GM21515 (cell line): ENCODE data around the gene LOC128125822.
A peak's percentile ranks its signal among the peaks of the same experiment; 100 is the strongest.
"Not testable (repeated sequence)": the region's sequence is repeated elsewhere in the genome, so short reads cannot be mapped to it uniquely, and the experiment has no call there.

Experiments used
- ATAC-seq: cut with Tn5 transposase; IDR thresholded peaks from one replicate; pipeline ENCODE4 v1.9.1; 2021; ENCODE audit not compliant: unreplicated experiment

Gene LOC128125822

DNA sequence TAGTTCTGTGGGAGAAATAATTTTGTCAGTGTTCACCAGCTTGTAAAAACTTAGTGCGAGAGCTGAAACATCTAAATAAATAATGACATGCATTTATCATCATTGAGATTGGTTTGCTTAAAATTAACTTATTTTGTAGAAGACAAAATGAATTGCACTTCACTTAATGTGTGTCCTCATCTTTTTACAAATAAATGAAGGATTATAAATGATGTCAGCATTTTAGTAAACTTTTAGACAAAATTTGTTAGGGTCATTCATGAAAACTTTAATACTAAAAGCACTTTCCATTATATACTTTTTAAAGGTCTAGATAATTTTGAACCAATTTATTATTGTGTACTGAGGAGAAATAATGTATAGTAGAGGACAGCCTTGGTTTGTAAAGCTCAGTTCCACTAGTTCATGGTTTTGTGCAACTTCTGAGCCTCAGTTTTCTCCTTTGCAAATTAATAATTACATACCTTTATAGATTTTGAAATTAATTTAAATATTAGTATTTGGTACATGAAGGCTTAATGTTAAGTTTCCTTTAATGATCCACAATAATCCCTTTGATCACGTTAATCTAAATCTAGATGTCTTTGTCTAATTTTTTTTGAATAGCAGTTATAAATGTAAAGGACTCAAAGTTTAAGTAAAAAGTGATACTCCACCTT, 9.2 kb downstream of the LOC128125822 start:
- no peak for ATAC-seq

- no peak for ATAC-seq
Observed at GRCh38 chr6:63582579-63583231, 10.4 kb downstream of the LOC128125822 start.

- ATAC-seq = no peak
Observed at GRCh38 chr6:63584125-63584514, 11.8 kb downstream of the LOC128125822 start.

- no peak for ATAC-seq
Observed at GRCh38 chr6:63584566-63584965, 12.3 kb downstream of the LOC128125822 start.

GRCh38 chr6:63585652-63586051, 13.4 kb downstream of the LOC128125822 start:
- ATAC-seq = not testable (repeated sequence)

DNA sequence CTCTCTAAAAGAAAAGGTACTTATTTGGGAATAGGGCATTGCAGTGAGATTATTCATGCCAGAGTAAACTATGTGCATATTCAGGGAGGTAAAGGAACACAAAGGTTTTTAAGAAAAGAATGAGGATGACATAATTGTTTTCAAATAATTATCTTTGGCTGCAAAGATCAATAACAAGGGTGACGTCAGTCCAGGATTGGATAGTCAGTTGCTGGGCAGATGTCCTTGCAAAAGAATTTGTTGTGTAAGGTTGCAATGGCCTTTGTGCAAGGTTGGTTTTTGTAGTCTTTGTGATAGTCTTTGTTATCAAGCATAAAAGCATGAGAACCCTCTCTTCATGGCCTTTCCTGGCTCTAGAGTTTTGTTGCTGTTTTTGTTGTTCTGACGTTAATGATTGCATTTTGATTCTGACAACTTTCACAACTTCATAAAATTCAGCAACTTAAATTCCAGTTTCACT, 17.7 kb downstream of the LOC128125822 start:
- no peak for ATAC-seq

GRCh38 chr6:63592886-63593285, 20.6 kb downstream of the LOC128125822 start:
- no peak for ATAC-seq

GRCh38 chr6:63597141-63598048, 25.1 kb downstream of the LOC128125822 start:
- no peak for ATAC-seq

GRCh38 chr6:63598049-63599036, 26.1 kb downstream of the LOC128125822 start:
- peak; percentile 99 for ATAC-seq

DNA sequence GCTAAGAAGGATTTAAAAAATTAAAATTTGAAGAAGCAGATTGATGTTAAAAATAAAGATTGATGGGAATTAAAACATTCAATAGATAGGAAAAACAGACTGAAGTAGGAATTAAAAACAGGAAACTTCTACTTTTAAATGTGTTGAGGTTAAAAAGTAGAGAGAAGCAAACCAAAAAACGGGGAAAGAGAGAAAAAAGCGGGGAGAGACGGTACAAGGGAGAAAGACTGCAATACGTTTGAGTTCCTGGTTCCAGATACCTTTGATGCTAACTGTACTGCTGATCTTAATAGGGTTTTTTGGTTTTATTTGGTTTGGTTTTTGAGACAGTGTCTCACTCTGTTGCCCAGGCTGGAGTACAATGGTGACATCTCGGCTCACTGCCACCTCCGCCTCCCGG, 27.0 kb downstream of the LOC128125822 start:
- no peak for ATAC-seq

- no peak for ATAC-seq
Observed at GRCh38 chr6:63600136-63600535, 27.9 kb downstream of the LOC128125822 start.

DNA sequence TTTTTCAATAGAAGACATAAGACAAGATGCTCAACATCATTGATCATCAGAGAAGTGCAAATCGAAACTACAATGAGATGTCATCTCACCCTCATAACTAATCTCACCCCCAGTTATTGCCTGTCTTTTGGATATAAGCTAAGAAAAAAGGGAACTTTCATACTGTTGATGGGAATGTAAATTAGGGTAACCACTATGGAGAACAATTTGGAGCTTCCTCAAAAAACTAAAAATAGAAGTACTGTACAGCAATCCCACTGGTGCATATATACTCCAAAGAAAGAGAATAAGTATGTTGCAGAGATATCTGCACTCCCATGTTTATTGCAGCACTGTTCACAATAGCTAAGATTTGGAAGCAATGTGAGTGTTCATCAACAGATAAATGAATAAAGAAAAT, 37.0 kb downstream of the LOC128125822 start:
- ATAC-seq = no peak

DNA sequence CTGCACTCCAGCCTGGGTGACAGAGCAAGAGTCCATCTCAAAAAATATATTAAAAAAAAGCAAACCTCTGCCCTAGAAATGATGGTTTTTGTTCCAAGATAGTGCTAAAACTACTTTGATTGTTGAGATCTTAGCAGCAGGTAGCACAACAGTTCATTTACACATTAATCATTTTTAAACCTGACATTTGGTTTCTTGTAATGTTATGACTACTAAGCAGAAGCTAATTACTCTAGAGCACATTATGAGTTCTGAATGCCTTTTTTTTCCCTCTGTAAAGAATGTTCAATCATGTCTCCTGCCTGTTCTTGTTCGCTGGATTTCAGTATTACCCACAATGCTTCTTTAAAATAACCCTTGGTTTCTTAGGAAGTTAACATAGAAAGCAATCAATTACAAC, 38.7 kb downstream of the LOC128125822 start:
- no peak for ATAC-seq

GRCh38 chr6:63611560-63611959, 39.3 kb downstream of the LOC128125822 start:
- ATAC-seq = no peak

GRCh38 chr6:63615590-63615989, 43.3 kb downstream of the LOC128125822 start:
- no peak for ATAC-seq
